ENCODE data around the gene UFC1. TPM values are rescaled to one million over a fixed set of nuclear protein-coding genes. Genes with fewer than 3 reads are reported as not detected.
A peak's percentile ranks its signal among the peaks of the same experiment; 100 is the strongest.
"Not testable (repeated sequence)": the region's sequence is repeated elsewhere in the genome, so short reads cannot be mapped to it uniquely, and the experiment has no call there.

Gene UFC1
- total and polyA plus RNA-seq, 2 experiments from 2014 or later, result 86.2 to 89.6 TPM

GRCh38 chr1:161113915-161114314, 39.9 kb upstream of the UFC1 start:
- Histone ChIP-seq H3K9me3 (ENCODE audit: low read depth) (no peaks in the 10 kb centered on the region), H3K36me3 (ENCODE audit: low read depth) (no peaks in the 10 kb centered on the region; the same call in 1 of the 2 replicates), H3K4me1 (ENCODE audit: insufficient read depth) (peaks cover 36% of the 10 kb centered on the region), H3K9me2 (ENCODE audit: insufficient read depth) (no peaks in the 10 kb centered on the region), H3F3A (ENCODE audit: insufficient read depth) (peaks cover 11% of the 10 kb centered on the region; the same call in 1 of the 2 replicates), H3K27me3 (replicated peaks; ENCODE audit: insufficient read depth) (no peaks in the 10 kb centered on the region), H3K4me3 (no peak overlapping the region), H3K9ac (no peak overlapping the region), H3K79me2 (ENCODE audit: insufficient read depth) (peaks cover 95% of the 10 kb centered on the region), H3K27ac (no peak overlapping the region), H2AFZ (no peak overlapping the region), H4K20me1 (ENCODE audit: insufficient read depth) (no peaks in the 10 kb centered on the region), H3K4me2 (ENCODE audit: unreplicated experiment) (no peak overlapping the region)
- WGBS, 2 experiments (ENCODE audit: low coverage in 1 of 2, low lambda C conversion rate in 2 of 2, missing lambda C conversion rate in 2 of 2), result 100% methylated on average over 1 of the region's 1 CpG
- no peak for DNase-seq
- in situ Hi-C loops (cut with MboI), result no loop called here
- TF ChIP-seq EZH2phosphoT487 (IDR thresholded peaks at IDR 0.05; ENCODE audit: insufficient read depth, low read depth), result no peak
- TF ChIP-seq EZH2 (IDR thresholded peaks at IDR 0.05; ENCODE audit: insufficient read depth, poor library complexity, severe bottlenecking), result no peak

GRCh38 chr1:161114556-161114955, 39.2 kb upstream of the UFC1 start:
- peaks cover 42% of the 10 kb centered on the region for H3K4me1 ChIP-seq (ENCODE audit: insufficient read depth)
- H3K27ac ChIP-seq, result peak overlapping the region; percentile 64

GRCh38 chr1:161115132-161115711, 38.6 kb upstream of the UFC1 start:
- in situ Hi-C loops (cut with MboI), result no loop called here
- peak; percentile 83 for DNase-seq
- peak overlapping the region; percentile 37 for H3K4me2 ChIP-seq (ENCODE audit: unreplicated experiment)

More at GRCh38 chr1:161114556-161114955, 39.2 kb upstream of the UFC1 start:
- H2AFZ ChIP-seq, result no peak overlapping the region
- WGBS, 2 experiments (ENCODE audit: low coverage in 1 of 2, low lambda C conversion rate in 2 of 2, missing lambda C conversion rate in 2 of 2), result 93 to 97% methylated on average over 2 of the region's 2 CpGs
- H3K36me3 ChIP-seq (ENCODE audit: low read depth), result no peaks in the 10 kb centered on the region; the same call in 1 of the 2 replicates
- H3K9me2 ChIP-seq (ENCODE audit: insufficient read depth), result no peaks in the 10 kb centered on the region
- no peak for TF ChIP-seq EZH2phosphoT487 (IDR thresholded peaks at IDR 0.05; ENCODE audit: insufficient read depth, low read depth)
- in situ Hi-C loops (cut with MboI), result no loop called here
- H3K4me2 ChIP-seq (ENCODE audit: unreplicated experiment), result no peak overlapping the region
- DNase-seq, result no peak
- no peaks in the 10 kb centered on the region for H3K27me3 ChIP-seq (replicated peaks; ENCODE audit: insufficient read depth)
- H3K9me3 ChIP-seq (ENCODE audit: low read depth), result no peaks in the 10 kb centered on the region
- no peak overlapping the region for H3K9ac ChIP-seq
- H4K20me1 ChIP-seq (ENCODE audit: insufficient read depth), result no peaks in the 10 kb centered on the region
- peaks cover 95% of the 10 kb centered on the region for H3K79me2 ChIP-seq (ENCODE audit: insufficient read depth)
- H3K4me3 ChIP-seq, result no peak overlapping the region
- peaks cover 15% of the 10 kb centered on the region; the same call in 1 of the 2 replicates for H3F3A ChIP-seq (ENCODE audit: insufficient read depth)

GRCh38 chr1:161115961-161116360, 37.8 kb upstream of the UFC1 start:
- Histone ChIP-seq H3F3A (ENCODE audit: insufficient read depth) (peaks cover 25% of the 10 kb centered on the region), H3K4me1 (ENCODE audit: insufficient read depth) (peaks cover 45% of the 10 kb centered on the region), H3K4me2 (ENCODE audit: unreplicated experiment) (peak overlapping the region; percentile 37), H3K79me2 (ENCODE audit: insufficient read depth) (peaks cover 93% of the 10 kb centered on the region), H3K27ac (peak overlapping the region; percentile 64)
- H3K36me3 ChIP-seq (ENCODE audit: low read depth); H3K4me3 ChIP-seq; in situ Hi-C loops (cut with MboI); DNase-seq; H3K9me2 ChIP-seq (ENCODE audit: insufficient read depth); H2AFZ ChIP-seq; H3K9me3 ChIP-seq (ENCODE audit: low read depth); H3K27me3 ChIP-seq (replicated peaks; ENCODE audit: insufficient read depth); H3K9ac ChIP-seq; H4K20me1 ChIP-seq (ENCODE audit: insufficient read depth): not testable (repeated sequence)
- 89 to 93% methylated on average over 6 of the region's 6 CpGs for WGBS, 2 experiments (ENCODE audit: low coverage in 1 of 2, low lambda C conversion rate in 2 of 2, missing lambda C conversion rate in 2 of 2)

More at GRCh38 chr1:161115132-161115711, 38.6 kb upstream of the UFC1 start:
- TF ChIP-seq EZH2phosphoT487 (IDR thresholded peaks at IDR 0.05; ENCODE audit: insufficient read depth, low read depth) (no peak), EZH2 (IDR thresholded peaks at IDR 0.05; ENCODE audit: insufficient read depth, poor library complexity, severe bottlenecking) (no peak)
- H3K27ac ChIP-seq, result peak overlapping the region; percentile 64
- H4K20me1 ChIP-seq (ENCODE audit: insufficient read depth), result no peaks in the 10 kb centered on the region
- no peak overlapping the region for H3K4me3 ChIP-seq
- H3K79me2 ChIP-seq (ENCODE audit: insufficient read depth), result peaks cover 93% of the 10 kb centered on the region
- no peaks in the 10 kb centered on the region for H3K9me3 ChIP-seq (ENCODE audit: low read depth)
- H3F3A ChIP-seq (ENCODE audit: insufficient read depth), result peaks cover 22% of the 10 kb centered on the region
- H3K36me3 ChIP-seq (ENCODE audit: low read depth), result peaks cover 3% of the 10 kb centered on the region; the same call in 1 of the 2 replicates
- H3K9ac ChIP-seq, result 0 out of 2 replicates have a peak overlapping the region, but pooled peaks have one; percentile 2
- peaks cover 45% of the 10 kb centered on the region for H3K4me1 ChIP-seq (ENCODE audit: insufficient read depth)
- no peaks in the 10 kb centered on the region for H3K27me3 ChIP-seq (replicated peaks; ENCODE audit: insufficient read depth)
- H3K9me2 ChIP-seq (ENCODE audit: insufficient read depth), result no peaks in the 10 kb centered on the region
- H2AFZ ChIP-seq, result no peak overlapping the region
- 70 to 80% methylated on average over 12 of the region's 12 CpGs for WGBS, 2 experiments (ENCODE audit: low coverage in 1 of 2, low lambda C conversion rate in 2 of 2, missing lambda C conversion rate in 2 of 2)
